Measurements from ENCODE around the gene LMNTD2. TPM values are rescaled to one million over a fixed set of nuclear protein-coding genes. Genes with fewer than 3 reads are reported as not detected.
A peak's percentile ranks its signal among the peaks of the same experiment; 100 is the strongest.

LMNTD2 gene
- total and polyA plus RNA-seq, 4 experiments from 2014 or later: 0.94 to 8.1 (median 4.2) TPM

DNA sequence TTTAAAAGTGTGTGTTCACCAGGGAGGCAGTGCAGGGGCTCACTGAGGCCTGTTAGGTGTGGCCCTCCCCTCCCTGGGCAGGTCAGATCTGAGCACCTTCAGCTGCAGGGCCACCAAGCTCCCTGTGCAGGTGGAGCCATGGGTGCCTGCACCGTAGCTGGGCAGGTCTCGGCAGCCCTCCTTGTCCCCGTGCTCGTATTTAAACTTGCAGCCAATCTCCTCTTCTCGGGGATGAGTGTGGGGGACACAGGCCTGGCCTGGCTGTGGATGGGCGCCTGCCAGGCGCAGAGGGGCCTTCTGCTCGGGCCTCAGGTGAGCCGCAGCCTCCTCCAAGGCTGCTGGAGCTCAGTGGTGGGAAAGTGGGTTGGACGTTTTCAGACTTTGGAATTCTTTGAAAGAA, 34.9 kb upstream of the LMNTD2 start:
- POLR2A ChIA-PET (ENCODE audit: partially characterized antibody): no interaction called here
- no peak overlapping the region for H3K4me3 Mint-ChIP-seq
- intact Hi-C loops (cut with micrococcal nuclease): no loop called here
- peaks cover 25 to 63% of the 10 kb centered on the region in 2 donors for H3K36me3 Mint-ChIP-seq
- Histone ChIP-seq H3K4me1 (ENCODE audit: insufficient read depth, low read length) (peaks cover 5% of the 10 kb centered on the region), H3K36me3 (ENCODE audit: insufficient read depth, low read length) (peaks cover 73% of the 10 kb centered on the region), H3K4me3 (ENCODE audit: low read length in 2 of 2) (no peak overlapping the region), H3K27ac (ENCODE audit: low read depth, low read length) (no peak overlapping the region), H3K27me3 (ENCODE audit: insufficient read depth, low read length) (no peaks in the 10 kb centered on the region), H3K9me3 (ENCODE audit: control insufficient read depth in 1 of 2, low read length in 2 of 2) (no peaks in the 10 kb centered on the region)
- peaks cover 8 to 13% (median 11%) of the 10 kb centered on the region in 4 donors for H3K4me1 Mint-ChIP-seq
- peak overlapping the region in 1 of 7 donors; percentile 47 for H3K27ac Mint-ChIP-seq
- no peaks in the 10 kb centered on the region for H3K27me3 Mint-ChIP-seq
- CTCF ChIA-PET (ENCODE audit: partially characterized antibody): interaction anchor here (1.2 kb wide), 1 partner anchor 41 kb away, joined by 3 read pairs; no protein-coding TSS in a partner anchor
- no peaks in the 10 kb centered on the region for H3K9me3 Mint-ChIP-seq
- peak in 1 of 5 donors; percentile 17 for DNase-seq

DNA sequence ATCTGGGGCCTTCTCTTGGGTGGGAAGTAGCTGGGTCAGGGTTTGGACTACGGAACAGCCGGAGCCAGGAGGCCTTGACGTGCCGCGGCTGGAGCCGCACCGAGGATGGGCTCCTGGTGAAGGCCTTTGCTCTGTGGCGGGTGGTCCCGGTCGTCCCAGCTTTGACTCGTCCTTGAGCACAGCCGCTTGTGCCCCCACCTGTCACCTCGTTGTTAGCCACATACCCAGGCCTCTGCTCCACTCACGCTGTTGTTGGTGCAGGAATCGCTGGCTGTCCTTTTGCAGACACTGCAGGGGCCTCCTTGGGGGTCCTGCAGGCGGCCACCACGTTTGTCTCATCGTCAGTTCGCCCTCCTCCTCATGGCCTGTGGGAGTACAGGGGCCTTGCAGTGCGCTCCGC, 32.8 kb upstream of the LMNTD2 start:
- Mint-ChIP-seq H3K4me1 (peaks cover 9 to 14% (median 11%) of the 10 kb centered on the region in 4 donors), H3K27ac (no peak overlapping the region), H3K36me3 (peaks cover 29 to 72% of the 10 kb centered on the region in 2 donors), H3K9me3 (peaks cover 0 to 2% (median 0%) of the 10 kb centered on the region in 8 donors), H3K4me3 (no peak overlapping the region), H3K27me3 (no peaks in the 10 kb centered on the region)
- Histone ChIP-seq H3K36me3 (ENCODE audit: insufficient read depth, low read length) (peaks cover 68% of the 10 kb centered on the region), H3K4me3 (ENCODE audit: low read length in 2 of 2) (no peak overlapping the region), H3K27me3 (ENCODE audit: insufficient read depth, low read length) (no peaks in the 10 kb centered on the region), H3K9me3 (ENCODE audit: control insufficient read depth in 1 of 2, low read length in 2 of 2) (no peaks in the 10 kb centered on the region), H3K4me1 (ENCODE audit: insufficient read depth, low read length) (peaks cover 5% of the 10 kb centered on the region), H3K27ac (ENCODE audit: low read depth, low read length) (no peak overlapping the region)
- intact Hi-C loops (cut with micrococcal nuclease): no loop called here
- peak in 1 of 5 donors; percentile 26 for DNase-seq
- ChIA-PET CTCF (ENCODE audit: partially characterized antibody) (no interaction called here), POLR2A (ENCODE audit: partially characterized antibody) (no interaction called here)

DNA sequence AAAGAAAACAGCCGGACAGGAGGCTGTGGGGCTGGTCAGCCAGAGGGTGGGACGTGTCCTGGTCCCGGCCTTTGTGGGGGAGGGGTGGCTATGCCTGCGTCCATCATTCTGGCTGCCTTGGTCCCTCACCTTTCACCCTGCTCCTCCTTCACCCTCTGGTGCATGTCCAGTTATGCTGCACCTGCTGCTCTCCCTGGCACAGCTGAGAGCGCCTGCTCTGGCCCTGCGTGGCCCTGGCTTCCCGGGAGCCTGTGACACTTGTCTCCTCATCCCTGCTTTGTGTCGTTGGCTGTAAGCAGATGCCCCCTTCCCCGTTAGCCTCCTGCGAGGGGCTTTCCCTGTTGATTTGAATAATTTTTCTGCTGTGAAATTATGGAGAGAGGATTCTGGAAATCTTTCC, 32.4 kb upstream of the LMNTD2 start:
- POLR2A ChIA-PET (ENCODE audit: partially characterized antibody): no interaction called here
- no peaks in the 10 kb centered on the region for H3K27me3 ChIP-seq (ENCODE audit: insufficient read depth, low read length)
- peaks cover 0 to 2% (median 0%) of the 10 kb centered on the region in 8 donors for H3K9me3 Mint-ChIP-seq
- no peak overlapping the region for H3K27ac Mint-ChIP-seq
- H3K4me1 Mint-ChIP-seq: peaks cover 13 to 18% (median 15%) of the 10 kb centered on the region in 4 donors
- peaks cover 64% of the 10 kb centered on the region for H3K36me3 ChIP-seq (ENCODE audit: insufficient read depth, low read length)
- intact Hi-C loops (cut with micrococcal nuclease): no loop called here
- no peak overlapping the region for H3K4me3 ChIP-seq (ENCODE audit: low read length in 2 of 2)
- no peak overlapping the region for H3K4me3 Mint-ChIP-seq
- no peaks in the 10 kb centered on the region for H3K27me3 Mint-ChIP-seq
- peak in 1 of 5 donors; percentile 19 for DNase-seq
- CTCF ChIA-PET (ENCODE audit: partially characterized antibody): no interaction called here
- H3K36me3 Mint-ChIP-seq: peaks cover 30 to 74% of the 10 kb centered on the region in 2 donors
- no peak overlapping the region for H3K27ac ChIP-seq (ENCODE audit: low read depth, low read length)
- H3K4me1 ChIP-seq (ENCODE audit: insufficient read depth, low read length): peaks cover 9% of the 10 kb centered on the region
- H3K9me3 ChIP-seq (ENCODE audit: control insufficient read depth in 1 of 2, low read length in 2 of 2): no peaks in the 10 kb centered on the region

DNA sequence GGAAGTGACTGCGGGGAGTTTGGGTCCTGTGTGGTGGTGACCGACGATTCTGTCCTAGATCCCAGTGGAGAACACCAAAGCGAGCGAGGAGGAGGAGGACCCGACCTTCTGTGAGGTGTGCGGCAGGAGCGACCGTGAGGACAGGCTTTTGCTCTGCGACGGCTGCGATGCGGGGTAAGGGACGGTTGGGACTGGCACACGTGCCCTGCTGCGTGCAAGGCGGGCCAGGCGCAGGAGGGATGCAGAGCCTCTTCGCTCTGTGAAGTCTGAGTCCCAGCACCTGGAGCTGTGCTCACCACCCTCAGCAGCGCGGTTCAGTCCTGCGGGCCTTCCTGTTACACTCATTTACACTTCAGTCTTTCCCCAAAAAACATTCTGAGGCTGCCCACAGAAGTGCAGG, 32.0 kb upstream of the LMNTD2 start:
- Mint-ChIP-seq H3K27ac (peak overlapping the region in 2 of 7 donors; percentile 23 to 52), H3K36me3 (peaks cover 33 to 78% of the 10 kb centered on the region in 2 donors), H3K27me3 (no peaks in the 10 kb centered on the region), H3K9me3 (peaks cover 0 to 2% (median 0%) of the 10 kb centered on the region in 8 donors), H3K4me3 (no peak overlapping the region), H3K4me1 (peaks cover 16 to 22% (median 18%) of the 10 kb centered on the region in 4 donors)
- Histone ChIP-seq H3K4me1 (ENCODE audit: insufficient read depth, low read length) (peaks cover 13% of the 10 kb centered on the region), H3K4me3 (ENCODE audit: low read length in 2 of 2) (no peak overlapping the region), H3K27ac (ENCODE audit: low read depth, low read length) (no peak overlapping the region), H3K36me3 (ENCODE audit: insufficient read depth, low read length) (peaks cover 63% of the 10 kb centered on the region), H3K9me3 (ENCODE audit: control insufficient read depth in 1 of 2, low read length in 2 of 2) (no peaks in the 10 kb centered on the region), H3K27me3 (ENCODE audit: insufficient read depth, low read length) (no peaks in the 10 kb centered on the region)
- intact Hi-C loops (cut with micrococcal nuclease): no loop called here
- POLR2A ChIA-PET (ENCODE audit: partially characterized antibody): no interaction called here
- DNase-seq: peak in 1 of 5 donors; percentile 30
- CTCF ChIA-PET (ENCODE audit: partially characterized antibody): no interaction called here

DNA sequence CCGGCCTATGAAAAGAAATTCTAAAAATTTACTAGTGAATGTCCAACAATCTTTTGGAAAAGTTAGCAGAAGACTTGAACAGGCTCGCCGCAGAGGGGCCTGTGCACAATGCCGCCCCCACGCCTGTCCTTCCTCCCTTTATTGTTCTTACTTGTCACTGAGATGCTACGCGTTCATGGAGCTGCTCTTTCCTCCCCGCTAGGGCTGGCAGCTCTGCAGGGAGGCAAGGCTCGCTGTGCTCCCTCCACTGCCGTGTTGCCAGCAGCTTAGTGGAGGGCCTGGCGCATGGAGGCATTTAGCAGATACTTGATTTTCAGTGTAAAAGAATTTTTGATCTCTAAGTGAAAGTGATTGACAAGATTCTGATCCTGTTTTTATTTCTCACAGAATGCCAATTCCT, 30.5 kb upstream of the LMNTD2 start:
- POLR2A ChIA-PET (ENCODE audit: partially characterized antibody): interaction anchor here (1.1 kb wide), 1 partner anchor 15 kb away, joined by 3 read pairs; the partner anchor contains the start of gene PHRF1
- Histone ChIP-seq H3K27me3 (ENCODE audit: insufficient read depth, low read length) (no peaks in the 10 kb centered on the region), H3K4me3 (ENCODE audit: low read length in 2 of 2) (no peak overlapping the region), H3K9me3 (ENCODE audit: control insufficient read depth in 1 of 2, low read length in 2 of 2) (no peaks in the 10 kb centered on the region), H3K36me3 (ENCODE audit: insufficient read depth, low read length) (peaks cover 63% of the 10 kb centered on the region), H3K4me1 (ENCODE audit: insufficient read depth, low read length) (peaks cover 21% of the 10 kb centered on the region), H3K27ac (ENCODE audit: low read depth, low read length) (no peak overlapping the region)
- peaks cover 32 to 75% of the 10 kb centered on the region in 2 donors for H3K36me3 Mint-ChIP-seq
- H3K4me3 Mint-ChIP-seq: no peak overlapping the region
- H3K4me1 Mint-ChIP-seq: peaks cover 12 to 31% (median 20%) of the 10 kb centered on the region in 4 donors
- peaks cover 0 to 4% (median 0%) of the 10 kb centered on the region in 8 donors for H3K9me3 Mint-ChIP-seq
- H3K27me3 Mint-ChIP-seq: no peaks in the 10 kb centered on the region
- CTCF ChIA-PET (ENCODE audit: partially characterized antibody): no interaction called here
- intact Hi-C loops (cut with micrococcal nuclease): no loop called here
- DNase-seq: peak in 1 of 5 donors; percentile 5
- H3K27ac Mint-ChIP-seq: peak overlapping the region in 2 of 7 donors; percentile 24 to 27

DNA sequence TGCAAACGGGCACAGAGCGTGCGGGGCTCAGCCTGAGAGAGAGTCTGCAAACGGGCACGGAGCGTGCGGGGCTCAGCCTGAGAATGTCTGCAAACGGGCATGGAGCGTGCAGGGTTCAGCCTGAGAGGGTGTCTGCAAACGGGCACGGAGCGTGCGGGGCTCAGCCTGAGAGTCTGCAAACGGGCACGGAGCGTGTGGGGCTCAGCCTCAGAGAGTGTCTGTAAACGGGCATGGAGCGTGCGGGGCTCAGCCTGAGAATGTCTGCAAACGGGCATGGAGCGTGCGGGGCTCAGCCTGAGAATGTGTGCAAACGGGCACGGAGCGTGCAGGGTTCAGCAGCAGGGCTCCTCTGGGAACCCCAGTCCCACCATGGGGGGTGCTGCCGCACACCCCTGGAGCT, 29.3 kb upstream of the LMNTD2 start:
- peaks cover 32 to 69% of the 10 kb centered on the region in 2 donors for H3K36me3 Mint-ChIP-seq
- no peaks in the 10 kb centered on the region for H3K27me3 Mint-ChIP-seq
- H3K27ac Mint-ChIP-seq: peak overlapping the region in 4 of 7 donors; percentile 10 to 65 (median 34)
- intact Hi-C loops (cut with micrococcal nuclease): no loop called here
- no peak overlapping the region for H3K4me3 Mint-ChIP-seq
- Histone ChIP-seq H3K9me3 (ENCODE audit: control insufficient read depth in 1 of 2, low read length in 2 of 2) (no peaks in the 10 kb centered on the region), H3K27me3 (ENCODE audit: insufficient read depth, low read length) (no peaks in the 10 kb centered on the region), H3K36me3 (ENCODE audit: insufficient read depth, low read length) (peaks cover 56% of the 10 kb centered on the region), H3K4me1 (ENCODE audit: insufficient read depth, low read length) (peaks cover 21% of the 10 kb centered on the region), H3K27ac (ENCODE audit: low read depth, low read length) (no peak overlapping the region), H3K4me3 (ENCODE audit: low read length in 2 of 2) (no peak overlapping the region)
- ChIA-PET CTCF (ENCODE audit: partially characterized antibody) (interaction anchor here (1.3 kb wide), 1 partner anchor 35 kb away, joined by 4 read pairs; no protein-coding TSS in a partner anchor), POLR2A (ENCODE audit: partially characterized antibody) (interaction anchor here (1.0 to 1.1 kb wide), 2 partner anchors 15 to 21 kb away, joined by 3 read pairs; no protein-coding TSS in a partner anchor)
- H3K9me3 Mint-ChIP-seq: peaks cover 0 to 4% (median 0%) of the 10 kb centered on the region in 8 donors
- peak in 1 of 5 donors; percentile 12 for DNase-seq
- H3K4me1 Mint-ChIP-seq: peaks cover 12 to 25% (median 17%) of the 10 kb centered on the region in 4 donors

DNA sequence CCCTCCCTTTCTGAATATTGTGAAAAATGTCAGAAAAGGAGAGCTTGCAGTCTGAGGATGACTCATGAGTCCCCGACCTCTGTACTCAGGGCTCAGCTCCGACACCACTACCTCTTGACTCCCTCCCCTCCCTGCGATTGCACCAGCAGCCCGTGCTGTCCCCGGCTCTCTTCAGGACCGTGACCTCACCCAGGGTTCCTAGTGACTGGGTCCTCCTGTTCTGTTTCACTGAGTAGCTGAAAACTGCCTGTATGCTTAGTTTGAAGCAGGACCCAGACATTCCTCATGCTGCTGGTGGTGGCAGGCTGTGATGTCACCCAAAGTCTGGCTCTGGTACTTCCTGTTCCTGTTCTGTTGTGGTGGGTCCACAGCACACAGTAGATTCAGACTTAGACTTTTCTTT, 27.4 kb upstream of the LMNTD2 start:
- peak; percentile 61 to 94 (median 71) for DNase-seq
- H3K27ac Mint-ChIP-seq: peak overlapping the region; percentile 91 to 99 (median 98)
- H3K4me1 Mint-ChIP-seq: peaks cover 12 to 25% (median 16%) of the 10 kb centered on the region in 4 donors
- Histone ChIP-seq H3K27ac (ENCODE audit: low read depth, low read length) (peak overlapping the region; percentile 41), H3K4me3 (ENCODE audit: low read length in 2 of 2) (no peak overlapping the region), H3K4me1 (ENCODE audit: insufficient read depth, low read length) (peaks cover 21% of the 10 kb centered on the region), H3K27me3 (ENCODE audit: insufficient read depth, low read length) (no peaks in the 10 kb centered on the region), H3K36me3 (ENCODE audit: insufficient read depth, low read length) (peaks cover 57% of the 10 kb centered on the region), H3K9me3 (ENCODE audit: control insufficient read depth in 1 of 2, low read length in 2 of 2) (no peaks in the 10 kb centered on the region)
- intact Hi-C loops (cut with micrococcal nuclease): loop anchor here (1.0 kb wide), 1 partner anchor 12 kb away; the partner anchor contains the start of gene PHRF1
- POLR2A ChIA-PET (ENCODE audit: partially characterized antibody): interaction anchor here (0.7 to 2.3 kb wide), 8 partner anchors 10 to 108 kb away, joined by 3 to 18 read pairs (median 5); partner anchors contain the start of genes PHRF1 and TMEM80
- CTCF ChIA-PET (ENCODE audit: partially characterized antibody): interaction anchor here (1.6 kb wide), 1 partner anchor 12 kb away, joined by 4 read pairs; the partner anchor contains the start of gene PHRF1
- peaks cover 26 to 59% of the 10 kb centered on the region in 2 donors for H3K36me3 Mint-ChIP-seq
- no peaks in the 10 kb centered on the region for H3K27me3 Mint-ChIP-seq
- H3K4me3 Mint-ChIP-seq: peak overlapping the region in 7 of 8 donors; percentile 59 to 77 (median 70)
- H3K9me3 Mint-ChIP-seq: peaks cover 0 to 4% (median 0%) of the 10 kb centered on the region in 8 donors
